Chondrocyte (in vitro differentiated cells): ENCODE results near the gene GPC2. TPM values are rescaled to one million over a fixed set of nuclear protein-coding genes. Genes with fewer than 3 reads are reported as not detected.

ENCODE experiments used
- DNase-seq: peaks from one replicate; pipeline ENCODE4 v3.0.0; 2021; ENCODE audit warnings: mixed read lengths, low spot score
- H3K27ac Mint-ChIP-seq: one replicate; pipeline ENCODE4 v1.8.0; 2021; ENCODE audit warnings: mild to moderate bottlenecking, moderate library complexity, mixed read lengths; ENCODE audit not compliant: unreplicated experiment
- H3K27me3 Mint-ChIP-seq: 2 replicates; pipeline ENCODE4 v1.8.0; 2021; ENCODE audit warnings: low read depth, mixed read lengths
- H3K36me3 Mint-ChIP-seq: 2 replicates; pipeline ENCODE4 v1.8.0; 2021; ENCODE audit warnings: low read depth, mixed read lengths
- H3K4me1 Mint-ChIP-seq: 2 replicates; pipeline ENCODE4 v1.8.0; 2021; ENCODE audit warnings: low read depth, mild to moderate bottlenecking, mixed read lengths
- H3K4me3 Mint-ChIP-seq: one replicate; pipeline ENCODE4 v1.8.0; 2021; ENCODE audit warnings: mild to moderate bottlenecking, moderate library complexity, mixed read lengths; ENCODE audit not compliant: unreplicated experiment
- H3K9me3 Mint-ChIP-seq: 2 replicates; pipeline ENCODE4 v1.8.0; 2021; ENCODE audit warnings: low read depth, mixed read lengths
- CTCF ChIP-seq: fragments of 200-600 bp; sonication (generic); IDR thresholded peaks from 2 replicates; pipeline ENCODE4 v1.5.0; 2021; ENCODE audit warnings: antibody characterized with exemption, mild to moderate bottlenecking, moderate library complexity
- total RNA-seq: library from RNA; stranded (reverse); gene quantifications from 3 replicates; pipeline ENCODE4 v1.2.1, GENCODE V29; 2021

Gene GPC2
- total RNA-seq, 1 donor from 2014 or later = 6.7 TPM

DNA sequence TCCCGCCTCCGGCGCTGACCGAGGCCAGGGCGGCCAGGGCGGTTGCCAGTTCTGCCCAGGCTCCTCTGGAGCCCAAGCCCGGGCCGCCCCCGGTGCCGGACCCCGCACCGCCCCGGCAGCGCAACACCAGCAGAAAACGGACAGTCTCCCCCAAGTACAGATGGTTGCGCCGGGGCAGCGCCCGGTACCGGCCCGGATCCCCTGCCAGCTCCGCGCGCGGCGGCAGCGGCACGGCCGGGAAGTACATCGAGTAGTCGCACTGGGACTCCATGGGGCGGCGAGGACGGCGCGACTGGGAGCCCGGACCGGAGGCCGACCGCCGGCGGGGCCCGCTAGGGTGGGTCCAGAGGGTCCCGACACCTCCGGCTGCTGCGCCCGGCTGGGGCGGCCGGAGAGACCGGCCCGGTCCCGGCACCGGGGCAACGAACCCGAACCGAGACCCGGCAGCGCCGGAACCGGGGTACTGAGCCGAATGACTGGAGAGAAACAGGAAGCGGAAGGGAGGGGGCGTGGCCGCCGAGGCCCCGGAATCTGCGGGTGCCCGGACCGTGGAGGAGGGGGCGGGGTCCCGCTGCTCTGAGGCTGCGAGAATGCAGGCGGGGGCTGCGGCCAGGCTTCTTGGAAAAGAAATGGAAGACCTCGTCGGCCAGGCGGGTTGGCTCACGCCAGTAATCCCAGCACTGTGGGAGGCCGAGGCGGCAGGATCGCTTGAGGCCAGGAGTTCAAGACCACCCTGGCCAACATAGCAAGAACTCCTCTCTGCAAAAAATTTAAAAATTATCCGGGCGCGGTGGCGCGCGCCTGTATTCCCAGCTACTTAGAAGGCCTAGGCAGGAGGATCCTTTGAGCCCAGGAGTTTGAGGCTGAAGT is 18.7 kb downstream of the GPC2 start, which contains the start of gene TRAPPC14:
Gene TRAPPC14, minus strand, starts transcription at position 495 of the 870 bp plus-strand sequence. Its CDS starts 224 bp downstream, at position 271.
- Mint-ChIP-seq H3K9me3 (no peaks in the 10 kb centered on the region), H3K27me3 (no peaks in the 10 kb centered on the region), H3K27ac (peak within 1 kb of the TSS; percentile 76), H3K4me1 (peaks cover 31% of the 10 kb centered on the region), H3K36me3 (peaks cover 4% of the 10 kb centered on the region), H3K4me3 (peak within 1 kb of the TSS; percentile 75)
- DNase-seq = no peak
- TF ChIP-seq CTCF = peak; percentile 29

- H3K9me3 Mint-ChIP-seq = no peaks in the 10 kb centered on the region
- no peak for DNase-seq
- TF ChIP-seq CTCF = peak; percentile 59
Observed at GRCh38 chr7:100157334-100158228, 19.6 kb downstream of the GPC2 start.

GRCh38 chr7:100157069-100157333 is 20.2 kb downstream of the GPC2 start:
- Mint-ChIP-seq H3K4me1 (peaks cover 28% of the 10 kb centered on the region), H3K27me3 (no peaks in the 10 kb centered on the region), H3K27ac (peak overlapping the region; percentile 76), H3K36me3 (peaks cover 7% of the 10 kb centered on the region), H3K9me3 (no peaks in the 10 kb centered on the region), H3K4me3 (peak overlapping the region; percentile 75)
- TF ChIP-seq CTCF = no peak
- DNase-seq = no peak

More at GRCh38 chr7:100157334-100158228, 19.6 kb downstream of the GPC2 start:
- H3K4me3 Mint-ChIP-seq = peak overlapping the region; percentile 75
- H3K36me3 Mint-ChIP-seq = peaks cover 5% of the 10 kb centered on the region
- H3K27ac Mint-ChIP-seq = peak overlapping the region; percentile 76
- peaks cover 28% of the 10 kb centered on the region for H3K4me1 Mint-ChIP-seq
- no peaks in the 10 kb centered on the region for H3K27me3 Mint-ChIP-seq

GRCh38 chr7:100156331-100157068 is 20.7 kb downstream of the GPC2 start:
- peaks cover 28% of the 10 kb centered on the region for H3K4me1 Mint-ChIP-seq
- H3K4me3 Mint-ChIP-seq = peak overlapping the region; percentile 75
- TF ChIP-seq CTCF = no peak
- no peaks in the 10 kb centered on the region for H3K9me3 Mint-ChIP-seq
- H3K36me3 Mint-ChIP-seq = peaks cover 7% of the 10 kb centered on the region
- DNase-seq = no peak
- peak overlapping the region; percentile 69 for H3K27ac Mint-ChIP-seq
- no peaks in the 10 kb centered on the region for H3K27me3 Mint-ChIP-seq
